G401.6 (cell line): Measurements from ENCODE around the gene VIL1.

ENCODE experiments used
- FAIRE-seq: peaks from 2 replicates; lab custom pipeline; 2012; peaks lifted over from hg19 to GRCh38; lab: Jason Lieb, UNC

VIL1 gene

GRCh38 chr2:218418717-218419458 lies at the start of gene VIL1:
VIL1 (plus strand) TSS chr2:218419123; CDS start chr2:218423779, 4,656 bp downstream.
- no peak for FAIRE-seq

- FAIRE-seq = no peak
These were observed 49.6 kb upstream of the VIL1 start for GRCh38 chr2:218369330-218369729.

- FAIRE-seq = no peak
These were observed 48.4 kb upstream of the VIL1 start for GRCh38 chr2:218370410-218371063.

- FAIRE-seq = no peak
These were observed 47.0 kb upstream of the VIL1 start for GRCh38 chr2:218371983-218372350.

GRCh38 chr2:218374795-218375194 lies 44.1 kb upstream of the VIL1 start:
- FAIRE-seq = no peak

GRCh38 chr2:218375212-218375611 lies 43.7 kb upstream of the VIL1 start:
- no peak for FAIRE-seq

- no peak for FAIRE-seq
These were observed 40.9 kb upstream of the VIL1 start for GRCh38 chr2:218378053-218378452.

- FAIRE-seq = no peak
These were observed 37.0 kb upstream of the VIL1 start, which contains the start of gene SLC11A1 for GRCh38 chr2:218381916-218382366. SLC11A1 (plus strand) TSS chr2:218382273; CDS start chr2:218382369, 96 bp downstream.

GRCh38 chr2:218382785-218383184 lies 36.1 kb upstream of the VIL1 start:
- FAIRE-seq = no peak

GRCh38 chr2:218383892-218384519 lies 34.9 kb upstream of the VIL1 start:
- FAIRE-seq = no peak

- FAIRE-seq = no peak
These were observed 33.9 kb upstream of the VIL1 start for GRCh38 chr2:218384975-218385374.

- no peak for FAIRE-seq
These were observed 32.2 kb upstream of the VIL1 start for GRCh38 chr2:218386505-218387368.

- FAIRE-seq = no peak
These were observed 31.3 kb upstream of the VIL1 start for GRCh38 chr2:218387369-218388194.

- no peak for FAIRE-seq
These were observed 29.4 kb upstream of the VIL1 start for GRCh38 chr2:218389333-218390150.

- no peak for FAIRE-seq
These were observed 27.7 kb upstream of the VIL1 start for GRCh38 chr2:218391202-218391601.

GRCh38 chr2:218392459-218392858 lies 26.5 kb upstream of the VIL1 start:
- no peak for FAIRE-seq

GRCh38 chr2:218392891-218393462 lies 25.9 kb upstream of the VIL1 start:
- FAIRE-seq = no peak

GRCh38 chr2:218393750-218394290 lies 25.1 kb upstream of the VIL1 start:
- no peak for FAIRE-seq

GRCh38 chr2:218394298-218395089 lies 24.4 kb upstream of the VIL1 start:
- FAIRE-seq = no peak
